ENCODE results near the gene ELK3. TPM values are rescaled to one million over a fixed set of nuclear protein-coding genes. Genes with fewer than 3 reads are reported as not detected.

ELK3 gene
- total and polyA plus RNA-seq, 9 of the 15 experiments (the other 6 are each of a cell fraction or from before 2014, with no cell fraction given): 1.5 to 5.5 (median 2.9) TPM

- no peak for TF ChIP-seq CREB3L1 (IDR thresholded peaks at IDR 0.05; ENCODE audit: borderline replicate concordance, low read depth)
- TF ChIP-seq CEBPG (CRISPR knock-in tag; IDR thresholded peaks at IDR 0.05): no peak
- peak; percentile 17 to 85; a peak in 2 of 4 replicates for TF ChIP-seq CEBPG (tag; conservative IDR thresholded peaks at IDR 0.05 in 1 of 2, IDR thresholded peaks at IDR 0.05 in 1 of 2)
- TF ChIP-seq, protein P1, sequence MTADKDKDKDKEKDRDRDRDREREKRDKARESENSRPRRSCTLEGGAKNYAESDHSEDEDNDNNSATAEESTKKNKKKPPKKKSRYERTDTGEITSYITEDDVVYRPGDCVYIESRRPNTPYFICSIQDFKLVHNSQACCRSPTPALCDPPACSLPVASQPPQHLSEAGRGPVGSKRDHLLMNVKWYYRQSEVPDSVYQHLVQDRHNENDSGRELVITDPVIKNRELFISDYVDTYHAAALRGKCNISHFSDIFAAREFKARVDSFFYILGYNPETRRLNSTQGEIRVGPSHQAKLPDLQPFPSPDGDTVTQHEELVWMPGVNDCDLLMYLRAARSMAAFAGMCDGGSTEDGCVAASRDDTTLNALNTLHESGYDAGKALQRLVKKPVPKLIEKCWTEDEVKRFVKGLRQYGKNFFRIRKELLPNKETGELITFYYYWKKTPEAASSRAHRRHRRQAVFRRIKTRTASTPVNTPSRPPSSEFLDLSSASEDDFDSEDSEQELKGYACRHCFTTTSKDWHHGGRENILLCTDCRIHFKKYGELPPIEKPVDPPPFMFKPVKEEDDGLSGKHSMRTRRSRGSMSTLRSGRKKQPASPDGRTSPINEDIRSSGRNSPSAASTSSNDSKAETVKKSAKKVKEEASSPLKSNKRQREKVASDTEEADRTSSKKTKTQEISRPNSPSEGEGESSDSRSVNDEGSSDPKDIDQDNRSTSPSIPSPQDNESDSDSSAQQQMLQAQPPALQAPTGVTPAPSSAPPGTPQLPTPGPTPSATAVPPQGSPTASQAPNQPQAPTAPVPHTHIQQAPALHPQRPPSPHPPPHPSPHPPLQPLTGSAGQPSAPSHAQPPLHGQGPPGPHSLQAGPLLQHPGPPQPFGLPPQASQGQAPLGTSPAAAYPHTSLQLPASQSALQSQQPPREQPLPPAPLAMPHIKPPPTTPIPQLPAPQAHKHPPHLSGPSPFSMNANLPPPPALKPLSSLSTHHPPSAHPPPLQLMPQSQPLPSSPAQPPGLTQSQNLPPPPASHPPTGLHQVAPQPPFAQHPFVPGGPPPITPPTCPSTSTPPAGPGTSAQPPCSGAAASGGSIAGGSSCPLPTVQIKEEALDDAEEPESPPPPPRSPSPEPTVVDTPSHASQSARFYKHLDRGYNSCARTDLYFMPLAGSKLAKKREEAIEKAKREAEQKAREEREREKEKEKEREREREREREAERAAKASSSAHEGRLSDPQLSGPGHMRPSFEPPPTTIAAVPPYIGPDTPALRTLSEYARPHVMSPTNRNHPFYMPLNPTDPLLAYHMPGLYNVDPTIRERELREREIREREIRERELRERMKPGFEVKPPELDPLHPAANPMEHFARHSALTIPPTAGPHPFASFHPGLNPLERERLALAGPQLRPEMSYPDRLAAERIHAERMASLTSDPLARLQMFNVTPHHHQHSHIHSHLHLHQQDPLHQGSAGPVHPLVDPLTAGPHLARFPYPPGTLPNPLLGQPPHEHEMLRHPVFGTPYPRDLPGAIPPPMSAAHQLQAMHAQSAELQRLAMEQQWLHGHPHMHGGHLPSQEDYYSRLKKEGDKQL (CRISPR knock-in tag; IDR thresholded peaks at IDR 0.05; ENCODE audit: borderline replicate concordance): no peak
- TF ChIP-seq FOXP4 (CRISPR knock-in tag; IDR thresholded peaks at IDR 0.05; ENCODE audit: borderline replicate concordance): no peak
- TF ChIP-seq NEUROD1 (IDR thresholded peaks at IDR 0.05; ENCODE audit: borderline replicate concordance, low read depth, low read length, partially characterized antibody): no peak
Observed at GRCh38 chr12:96310067-96310466, 115.9 kb downstream of the ELK3 start (continued).
